HFFc6 (cell line): ENCODE data around the gene APCS. TPM values are rescaled to one million over a fixed set of nuclear protein-coding genes. Genes with fewer than 3 reads are reported as not detected.
A peak's percentile ranks its signal among the peaks of the same experiment; 100 is the strongest.

Experiments
- DNase-seq: peaks from one replicate; pipeline ENCODE4 v3.0.0-alpha.2; 2018
- H3K27ac Mint-ChIP-seq: 2 replicates; pipeline ENCODE4 v1.8.0; 2020; ENCODE audit warnings: mild to moderate bottlenecking, mixed read lengths
- H3K27me3 Mint-ChIP-seq: 2 replicates; pipeline ENCODE4 v1.8.0; 2021; ENCODE audit warnings: mild to moderate bottlenecking, moderate library complexity, mixed read lengths; ENCODE audit not compliant: insufficient read depth
- H3K36me3 Mint-ChIP-seq: 2 replicates; pipeline ENCODE4 v1.8.0; 2021; ENCODE audit warnings: low read depth, mixed read lengths
- H3K4me1 Mint-ChIP-seq: 2 replicates; pipeline ENCODE4 v1.8.0; 2020; ENCODE audit warnings: low read depth, mixed read lengths
- H3K4me3 Mint-ChIP-seq: 2 replicates; pipeline ENCODE4 v1.8.0; 2020; ENCODE audit warnings: mild to moderate bottlenecking, moderate library complexity, mixed read lengths
- H3K9me3 Mint-ChIP-seq: 2 replicates; pipeline ENCODE4 v1.8.0; 2020; ENCODE audit warnings: mild to moderate bottlenecking, mixed read lengths
- total RNA-seq, 6 experiments: library from RNA; stranded (reverse); fragmentation: NEBNext Ultra II Directional; extraction: Animal tissue kit (Norgen Biotek cat#: 25700); gene quantifications; 2 replicates in 1 of 6; 3 replicates in 5 of 6; pipeline ENCODE4 v1.2.3, GENCODE V29; 2021
- TF ChIP-seq, protein P1 (sequence below): fragments of 200-600 bp; sonication (generic); IDR thresholded peaks from 2 replicates; pipeline ENCODE4 v1.5.0; 2021; ENCODE audit warnings: antibody characterized with exemption, mild to moderate bottlenecking

The APCS gene
- total RNA-seq, 6 experiments from 2014 or later = not detected

DNA sequence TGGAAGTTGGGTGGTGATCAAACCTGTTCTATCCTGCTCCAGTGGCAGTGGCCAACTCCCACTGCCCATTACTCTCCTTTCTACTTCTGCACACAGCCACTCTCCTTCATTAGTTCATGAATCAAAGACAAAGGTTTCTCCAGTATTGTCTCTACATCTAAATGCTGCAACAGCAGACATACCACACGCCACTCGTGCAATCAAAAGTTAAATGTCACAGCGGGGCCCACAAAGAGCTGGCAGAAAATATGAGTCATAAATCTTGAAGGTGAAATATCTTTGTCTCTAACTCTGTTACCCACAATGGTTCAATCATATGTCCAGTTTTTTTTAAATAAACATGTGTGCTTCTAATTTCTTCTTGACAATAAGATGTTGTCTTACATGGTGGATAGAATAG lies 13.3 kb downstream of the APCS start:
- no peak for DNase-seq
- peak overlapping the region; percentile 9 for H3K27ac Mint-ChIP-seq
- peaks cover 41% of the 10 kb centered on the region for H3K36me3 Mint-ChIP-seq
- peaks cover 1% of the 10 kb centered on the region; the same call in 1 of the 2 replicates for H3K27me3 Mint-ChIP-seq
- TF ChIP-seq, protein P1, sequence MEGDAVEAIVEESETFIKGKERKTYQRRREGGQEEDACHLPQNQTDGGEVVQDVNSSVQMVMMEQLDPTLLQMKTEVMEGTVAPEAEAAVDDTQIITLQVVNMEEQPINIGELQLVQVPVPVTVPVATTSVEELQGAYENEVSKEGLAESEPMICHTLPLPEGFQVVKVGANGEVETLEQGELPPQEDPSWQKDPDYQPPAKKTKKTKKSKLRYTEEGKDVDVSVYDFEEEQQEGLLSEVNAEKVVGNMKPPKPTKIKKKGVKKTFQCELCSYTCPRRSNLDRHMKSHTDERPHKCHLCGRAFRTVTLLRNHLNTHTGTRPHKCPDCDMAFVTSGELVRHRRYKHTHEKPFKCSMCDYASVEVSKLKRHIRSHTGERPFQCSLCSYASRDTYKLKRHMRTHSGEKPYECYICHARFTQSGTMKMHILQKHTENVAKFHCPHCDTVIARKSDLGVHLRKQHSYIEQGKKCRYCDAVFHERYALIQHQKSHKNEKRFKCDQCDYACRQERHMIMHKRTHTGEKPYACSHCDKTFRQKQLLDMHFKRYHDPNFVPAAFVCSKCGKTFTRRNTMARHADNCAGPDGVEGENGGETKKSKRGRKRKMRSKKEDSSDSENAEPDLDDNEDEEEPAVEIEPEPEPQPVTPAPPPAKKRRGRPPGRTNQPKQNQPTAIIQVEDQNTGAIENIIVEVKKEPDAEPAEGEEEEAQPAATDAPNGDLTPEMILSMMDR = no peak
- H3K9me3 Mint-ChIP-seq = peaks cover 9% of the 10 kb centered on the region
- H3K4me3 Mint-ChIP-seq = no peak overlapping the region
- H3K4me1 Mint-ChIP-seq = peaks cover 69% of the 10 kb centered on the region

DNA sequence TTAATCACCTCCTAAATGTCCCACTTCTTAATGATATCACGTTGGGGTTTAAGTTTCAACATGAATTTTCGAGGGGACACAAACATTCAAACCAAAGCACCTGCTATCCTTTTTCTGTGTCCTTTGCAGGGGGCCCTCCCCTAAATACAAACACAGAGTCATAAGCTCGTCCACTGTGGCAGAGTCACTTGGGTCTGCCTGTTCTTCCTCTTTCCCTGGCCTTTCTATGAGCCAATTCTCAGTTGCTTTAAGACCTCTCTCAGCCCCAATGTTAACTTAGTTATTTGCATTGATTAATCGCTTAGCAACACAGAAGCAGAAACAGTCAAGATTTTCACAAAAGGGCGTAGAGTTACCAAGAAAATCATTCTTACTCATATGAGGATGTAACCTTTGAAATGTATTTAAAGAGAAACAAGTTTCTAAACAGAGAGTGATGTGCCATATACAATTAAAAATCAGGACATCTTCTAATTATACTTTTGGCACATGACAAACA lies 14.9 kb downstream of the APCS start:
- Mint-ChIP-seq H3K4me3 (no peak overlapping the region), H3K4me1 (peaks cover 54% of the 10 kb centered on the region), H3K27me3 (peaks cover 1% of the 10 kb centered on the region; the same call in 1 of the 2 replicates), H3K36me3 (peaks cover 43% of the 10 kb centered on the region), H3K27ac (no peak overlapping the region; the same call in 1 of the 2 replicates), H3K9me3 (peaks cover 9% of the 10 kb centered on the region)
- DNase-seq = no peak
- TF ChIP-seq, protein P1 = no peak

DNA sequence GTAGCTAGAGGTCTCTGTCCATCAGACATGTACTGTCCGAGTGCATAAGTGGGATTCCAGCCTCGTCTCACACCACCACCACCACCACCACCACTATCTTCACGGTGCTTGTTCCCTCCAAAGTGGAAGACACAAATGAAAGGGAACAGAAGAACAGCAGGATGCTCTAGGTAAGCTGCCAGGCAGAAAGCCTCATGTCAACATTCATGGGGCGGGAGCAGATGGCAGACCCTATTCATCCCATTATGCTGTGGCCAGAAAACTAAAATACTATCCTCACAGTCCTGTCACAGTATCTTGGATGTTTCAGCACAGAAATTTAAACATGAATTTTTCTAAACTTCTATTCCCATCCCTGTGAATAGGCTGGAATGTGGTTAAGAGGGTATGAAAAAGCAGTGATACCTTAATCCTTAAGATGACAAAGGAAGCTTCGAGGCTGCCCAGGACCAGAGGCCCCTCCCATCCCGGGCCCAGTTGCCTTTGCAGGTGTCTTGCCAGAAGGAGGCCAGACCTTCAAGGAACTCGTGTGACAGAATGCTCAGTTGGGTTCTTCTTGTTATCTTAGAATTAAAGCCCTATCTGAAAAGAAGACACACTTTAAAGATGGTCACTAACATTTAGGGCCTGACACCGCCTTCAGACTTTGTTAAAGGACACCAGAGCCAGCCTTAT lies 24.7 kb downstream of the APCS start:
- Mint-ChIP-seq H3K4me1 (peaks cover 9% of the 10 kb centered on the region; the same call in 1 of the 2 replicates), H3K9me3 (no peaks in the 10 kb centered on the region), H3K27me3 (peaks cover 5% of the 10 kb centered on the region; the same call in 1 of the 2 replicates), H3K36me3 (peaks cover 4% of the 10 kb centered on the region; the same call in 1 of the 2 replicates), H3K27ac (no peak overlapping the region), H3K4me3 (no peak overlapping the region)
- no peak for DNase-seq
- TF ChIP-seq, protein P1 = no peak

DNA sequence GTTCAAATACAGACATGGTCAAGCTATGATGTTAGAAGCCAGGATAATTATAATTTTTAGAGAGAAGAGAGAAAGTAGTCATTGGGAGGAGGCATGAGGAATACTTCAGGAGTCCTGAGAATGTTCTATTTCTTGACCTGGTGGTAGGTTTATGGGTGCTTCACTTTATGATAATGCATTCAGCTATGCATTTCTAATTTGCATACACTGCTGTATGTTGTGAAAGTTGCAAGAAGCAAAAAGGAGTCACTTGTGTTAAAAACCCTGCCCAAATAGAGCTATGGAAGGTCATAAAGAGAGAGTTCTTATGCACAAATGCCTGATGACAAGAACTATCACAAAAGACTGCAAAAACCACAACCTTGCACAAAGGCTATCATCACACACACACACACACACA lies 45.3 kb downstream of the APCS start:
- TF ChIP-seq, protein P1 = no peak
- Mint-ChIP-seq H3K9me3 (peaks cover 5% of the 10 kb centered on the region; the same call in 1 of the 2 replicates), H3K4me3 (no peak overlapping the region), H3K36me3 (peaks cover 9% of the 10 kb centered on the region; the same call in 1 of the 2 replicates), H3K27me3 (no peaks in the 10 kb centered on the region), H3K4me1 (peaks cover 23% of the 10 kb centered on the region), H3K27ac (0 out of 2 replicates have a peak overlapping the region, but pooled peaks have one; percentile 5)
- DNase-seq = peak; percentile 35

Other genes starting within 250 kb of the APCS start
- gene OR10J4, start 155.6 kb upstream of the APCS start, total RNA-seq = not detected
- not detected for gene OR10J1, start 148.1 kb upstream of the APCS start, total RNA-seq
- not detected for gene OR10J5, start 51.8 kb upstream of the APCS start, total RNA-seq
- not detected for gene CRP, start 126.8 kb downstream of the APCS start, total RNA-seq
- 10 to 100 TPM; 23.3 to 26.3 (median 23.5) TPM for gene DUSP23, start 193.1 kb downstream of the APCS start, total RNA-seq
- not detected for gene FCRL6, start 214.5 kb downstream of the APCS start, total RNA-seq
- under 1 TPM; 0.09 to 0.99 (median 0.40) TPM for gene SLAMF8, start 239.0 kb downstream of the APCS start, total RNA-seq